ENCODE measurements around the gene SAMM50.

DNA sequence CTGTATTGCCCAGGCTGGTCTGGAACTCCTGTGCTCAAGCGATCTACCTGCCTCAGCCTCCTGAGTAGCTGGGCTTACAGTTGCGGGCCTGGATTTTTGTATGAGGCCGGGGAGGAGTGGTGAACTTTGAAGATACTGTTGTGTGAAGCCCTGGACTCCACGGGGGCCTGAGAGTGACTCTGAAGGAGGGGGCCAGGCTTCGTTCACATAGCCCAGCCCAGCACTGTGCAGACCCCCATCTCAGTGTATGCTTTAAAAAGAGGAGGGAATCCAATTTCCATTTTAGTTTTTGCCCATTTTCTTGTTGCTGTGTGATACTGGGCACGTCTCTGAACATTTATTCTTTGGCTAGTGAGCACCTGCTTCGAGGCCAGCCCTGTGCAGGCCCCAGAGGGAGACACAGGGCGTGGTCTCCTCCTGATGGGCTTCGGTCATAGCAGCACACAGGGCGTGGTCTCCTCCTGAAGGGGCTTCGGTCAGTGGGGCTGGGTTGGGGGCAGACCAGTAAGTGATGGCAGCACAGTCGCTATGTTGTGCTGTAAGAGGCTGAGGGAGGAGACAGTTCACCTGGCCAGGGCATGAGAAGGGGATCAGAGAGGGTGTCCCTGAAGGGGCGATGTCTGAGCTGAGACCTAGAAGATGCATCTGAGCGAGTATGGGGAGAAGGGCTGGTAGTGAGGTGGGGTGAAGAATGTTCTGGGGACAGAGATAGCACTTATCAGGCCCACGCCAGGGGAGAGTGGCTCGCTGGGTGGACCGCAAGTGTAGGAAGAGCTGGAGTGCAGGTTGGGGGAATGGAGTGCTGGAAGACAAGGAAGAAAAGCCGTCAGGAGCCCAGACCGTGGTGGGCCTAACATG lies 14.0 kb downstream of the SAMM50 start:
- TF ChIP-seq, protein P1, sequence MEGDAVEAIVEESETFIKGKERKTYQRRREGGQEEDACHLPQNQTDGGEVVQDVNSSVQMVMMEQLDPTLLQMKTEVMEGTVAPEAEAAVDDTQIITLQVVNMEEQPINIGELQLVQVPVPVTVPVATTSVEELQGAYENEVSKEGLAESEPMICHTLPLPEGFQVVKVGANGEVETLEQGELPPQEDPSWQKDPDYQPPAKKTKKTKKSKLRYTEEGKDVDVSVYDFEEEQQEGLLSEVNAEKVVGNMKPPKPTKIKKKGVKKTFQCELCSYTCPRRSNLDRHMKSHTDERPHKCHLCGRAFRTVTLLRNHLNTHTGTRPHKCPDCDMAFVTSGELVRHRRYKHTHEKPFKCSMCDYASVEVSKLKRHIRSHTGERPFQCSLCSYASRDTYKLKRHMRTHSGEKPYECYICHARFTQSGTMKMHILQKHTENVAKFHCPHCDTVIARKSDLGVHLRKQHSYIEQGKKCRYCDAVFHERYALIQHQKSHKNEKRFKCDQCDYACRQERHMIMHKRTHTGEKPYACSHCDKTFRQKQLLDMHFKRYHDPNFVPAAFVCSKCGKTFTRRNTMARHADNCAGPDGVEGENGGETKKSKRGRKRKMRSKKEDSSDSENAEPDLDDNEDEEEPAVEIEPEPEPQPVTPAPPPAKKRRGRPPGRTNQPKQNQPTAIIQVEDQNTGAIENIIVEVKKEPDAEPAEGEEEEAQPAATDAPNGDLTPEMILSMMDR (conservative IDR thresholded peaks at IDR 0.05; ENCODE audit: low read length) = no peak
- TF ChIP-seq EZH2phosphoT487 (IDR thresholded peaks at IDR 0.05; ENCODE audit: borderline replicate concordance) = no peak

All from Loucy (cell line).